Loucy (cell line): ENCODE data around the gene ZBTB38.

Source experiments
- H2AFZ ChIP-seq: fragments of 200-600 bp; sonication (generic); 2 replicates; pipeline ENCODE4 v1.6.0; 2016; ENCODE audit warnings: antibody characterized with exemption, mild to moderate bottlenecking, low read length, moderate library complexity
- H3F3A ChIP-seq: fragments of 200-600 bp; 2 replicates; pipeline ENCODE4 v1.6.0; 2016; ENCODE audit warnings: antibody characterized with exemption, low read depth, mild to moderate bottlenecking
- H3K27me3 ChIP-seq: fragments of 200-600 bp; sonication (generic); 2 replicates; pipeline ENCODE4 v1.6.1; 2014; ENCODE audit warnings: low read length, mild to moderate bottlenecking; ENCODE audit not compliant: insufficient read depth, poor library complexity, severe bottlenecking
- H3K36me3 ChIP-seq: fragments of 200-600 bp; sonication (generic); 2 replicates; pipeline ENCODE4 v1.6.1; 2016; ENCODE audit warnings: low read length; ENCODE audit not compliant: insufficient read depth
- H3K4me1 ChIP-seq: fragments of 200-600 bp; sonication (generic); 2 replicates; pipeline ENCODE4 v1.5.1; 2014; ENCODE audit warnings: low read length, mild to moderate bottlenecking; ENCODE audit not compliant: insufficient read depth, poor library complexity, severe bottlenecking
- H3K4me2 ChIP-seq: fragments of 200-600 bp; sonication (generic); 2 replicates; pipeline ENCODE4 v1.6.0; 2014; ENCODE audit warnings: antibody characterized with exemption, low read length, low read depth, mild to moderate bottlenecking; ENCODE audit not compliant: poor library complexity, severe bottlenecking
- H3K4me3 ChIP-seq: fragments of 200-600 bp; sonication (generic); 2 replicates; pipeline ENCODE4 v1.5.1; 2014; ENCODE audit warnings: low read length, mild to moderate bottlenecking, mixed read lengths; ENCODE audit not compliant: poor library complexity, severe bottlenecking
- H3K79me2 ChIP-seq: fragments of 200-600 bp; sonication (generic); 2 replicates; pipeline ENCODE4 v1.6.1; 2014; ENCODE audit warnings: low read length; ENCODE audit not compliant: insufficient read depth
- H3K9ac ChIP-seq: fragments of 200-600 bp; sonication (generic); 2 replicates; pipeline ENCODE4 v1.6.0; 2014; ENCODE audit warnings: mild to moderate bottlenecking, low read depth, low read length, moderate library complexity; ENCODE audit not compliant: poor library complexity, severe bottlenecking
- H3K9me2 ChIP-seq: fragments of 200-600 bp; sonication (generic); replicated peaks from 2 replicates; pipeline ENCODE4 v1.6.1; 2016; ENCODE audit warnings: low read depth, low read length, mixed read lengths
- H3K9me3 ChIP-seq: fragments of 200-600 bp; sonication (generic); 2 replicates; pipeline ENCODE4 v1.6.1; 2014; ENCODE audit warnings: mild to moderate bottlenecking, antibody characterized with exemption, low read length, low read depth; ENCODE audit not compliant: insufficient read depth
- H4K20me1 ChIP-seq: fragments of 200-600 bp; sonication (generic); 2 replicates; pipeline ENCODE4 v1.6.0; 2014; ENCODE audit warnings: antibody characterized with exemption, low read length, mild to moderate bottlenecking; ENCODE audit not compliant: insufficient read depth, poor library complexity, severe bottlenecking
- CTCF ChIP-seq: fragments of 200-600 bp; sonication (generic); conservative IDR thresholded peaks from 2 replicates; pipeline ENCODE4 v1.5.1; 2014; ENCODE audit warnings: mild to moderate bottlenecking, antibody characterized with exemption, low read length
- EZH2phosphoT487 ChIP-seq: fragments of 200-600 bp; IDR thresholded peaks from 2 replicates; pipeline ENCODE4 v1.6.1; 2018; ENCODE audit warnings: antibody characterized with exemption, mild to moderate bottlenecking, moderate library complexity, borderline replicate concordance

The ZBTB38 gene

DNA sequence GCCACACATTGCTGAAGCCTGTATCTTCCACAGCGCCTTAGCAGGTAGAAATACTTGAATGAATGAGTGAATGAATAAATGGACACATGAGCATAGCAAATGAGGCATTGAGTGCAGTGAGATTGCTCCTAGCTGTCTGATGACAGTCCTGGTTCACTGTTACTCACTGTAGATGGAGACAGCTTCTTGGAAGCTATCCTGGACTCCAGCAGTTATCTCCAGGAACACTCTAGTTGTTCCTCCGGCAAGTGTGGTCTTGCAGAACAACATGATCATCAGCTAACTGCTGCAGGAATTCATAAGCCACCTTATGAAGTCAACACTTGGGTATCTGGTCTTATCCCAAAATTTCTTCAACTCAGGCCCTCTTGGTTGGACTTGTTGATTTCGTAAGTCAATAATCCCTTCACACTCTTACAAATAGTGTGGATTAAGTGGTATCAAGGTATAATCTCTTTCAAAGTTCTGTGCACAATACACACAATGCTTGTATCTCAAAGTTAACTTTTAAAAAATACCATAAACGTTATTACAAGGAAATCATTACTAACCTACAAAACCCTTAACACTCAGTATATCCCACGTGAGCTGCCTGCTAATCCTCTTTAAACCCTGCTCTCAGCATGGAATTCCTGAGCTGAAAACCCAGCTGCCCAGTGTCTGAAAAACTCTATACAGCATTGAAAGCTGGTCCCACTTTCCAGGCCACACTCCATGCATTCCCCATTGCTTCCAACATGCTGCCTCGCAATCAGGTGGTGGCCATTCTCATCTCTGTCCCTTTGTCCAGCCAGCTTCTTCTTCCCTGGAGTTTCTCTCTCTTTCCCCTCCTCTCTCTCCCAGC lies 14.4 kb upstream of the ZBTB38 start:
- Histone ChIP-seq H3K27me3 (no peaks in the 10 kb centered on the region), H3F3A (no peaks in the 10 kb centered on the region), H3K9ac (no peak overlapping the region), H3K79me2 (no peaks in the 10 kb centered on the region), H3K9me2 (no peaks in the 10 kb centered on the region), H2AFZ (no peak overlapping the region), H3K4me2 (no peak overlapping the region), H4K20me1 (no peaks in the 10 kb centered on the region), H3K4me1 (peaks cover 6% of the 10 kb centered on the region), H3K36me3 (no peaks in the 10 kb centered on the region), H3K4me3 (no peak overlapping the region), H3K9me3 (no peaks in the 10 kb centered on the region)
- TF ChIP-seq CTCF (no peak), EZH2phosphoT487 (no peak)

GRCh38 chr3:141354517-141354916 lies 13.8 kb upstream of the ZBTB38 start:
- peaks cover 10% of the 10 kb centered on the region for H3K4me1 ChIP-seq
- no peaks in the 10 kb centered on the region for H3K9me2 ChIP-seq
- no peak overlapping the region for H2AFZ ChIP-seq
- TF ChIP-seq CTCF = no peak
- TF ChIP-seq EZH2phosphoT487 = no peak
- H3F3A ChIP-seq = no peaks in the 10 kb centered on the region
- H3K4me3 ChIP-seq = no peak overlapping the region
- no peaks in the 10 kb centered on the region for H3K36me3 ChIP-seq
- no peaks in the 10 kb centered on the region for H3K9me3 ChIP-seq
- no peak overlapping the region for H3K4me2 ChIP-seq
- no peaks in the 10 kb centered on the region for H3K79me2 ChIP-seq
- no peaks in the 10 kb centered on the region for H4K20me1 ChIP-seq
- no peaks in the 10 kb centered on the region for H3K27me3 ChIP-seq
- no peak overlapping the region for H3K9ac ChIP-seq

DNA sequence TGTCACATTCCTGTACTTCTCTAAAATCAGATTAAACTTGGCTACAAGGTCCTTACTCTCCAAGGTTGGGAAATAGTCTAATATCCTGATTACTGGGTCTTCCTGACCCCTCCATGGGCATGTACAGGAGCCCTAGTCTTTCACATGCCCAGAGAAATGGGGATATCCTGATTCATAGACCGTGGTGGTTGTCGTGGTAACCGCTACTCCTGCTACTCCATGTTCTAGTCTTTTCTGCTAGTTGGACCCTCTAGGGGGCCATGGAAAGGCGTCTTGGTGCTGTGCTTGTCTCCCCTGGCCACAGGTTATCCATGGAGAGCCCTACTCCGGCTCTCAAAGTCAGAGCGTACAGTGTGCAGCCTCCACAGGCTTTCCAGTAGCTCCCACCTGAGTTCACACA lies 13.1 kb upstream of the ZBTB38 start:
- TF ChIP-seq CTCF = no peak
- no peak for TF ChIP-seq EZH2phosphoT487
- H3K4me1 ChIP-seq = peaks cover 10% of the 10 kb centered on the region

More for the DNA sequence above, 13.1 kb upstream of the ZBTB38 start:
- Histone ChIP-seq H3K79me2 (no peaks in the 10 kb centered on the region), H3K4me2 (no peak overlapping the region), H3K27me3 (no peaks in the 10 kb centered on the region), H3K9me2 (no peaks in the 10 kb centered on the region), H2AFZ (no peak overlapping the region), H3K36me3 (no peaks in the 10 kb centered on the region), H3K9ac (no peak overlapping the region), H3K4me3 (no peak overlapping the region), H3F3A (no peaks in the 10 kb centered on the region), H4K20me1 (no peaks in the 10 kb centered on the region), H3K9me3 (no peaks in the 10 kb centered on the region)
